ENCODE measurements around the gene NUP160.
"Not testable (repeated sequence)": the region's sequence is repeated elsewhere in the genome, so short reads cannot be mapped to it uniquely, and the experiment has no call there.

Gene NUP160

GRCh38 chr11:47879259-47880158 is 31.4 kb upstream of the NUP160 start:
- H3K9ac ChIP-seq (ENCODE audit: low read length in 2 of 2), result no peak overlapping the region
- H3K36me3 ChIP-seq (ENCODE audit: control insufficient read depth in 2 of 2, insufficient read depth in 2 of 2, low read length in 2 of 2), result no peaks in the 10 kb centered on the region
- H3K4me1 ChIP-seq (ENCODE audit: control insufficient read depth, insufficient read depth, low read length), result no peaks in the 10 kb centered on the region
- H3K4me3 ChIP-seq (ENCODE audit: low read length in 2 of 2), result no peak overlapping the region
- H3K27me3 ChIP-seq (ENCODE audit: control insufficient read depth in 1 of 2, insufficient read depth in 2 of 2, low read length in 2 of 2), result no peaks in the 10 kb centered on the region
- peaks cover 3 to 4% of the 10 kb centered on the region in 2 donors for H3K9me3 ChIP-seq (ENCODE audit: control insufficient read depth in 2 of 2, low read length in 2 of 2)
- no peak overlapping the region for H3K27ac ChIP-seq (ENCODE audit: low read length)

- not testable (repeated sequence) for H3K27me3 ChIP-seq (ENCODE audit: control insufficient read depth in 1 of 2, insufficient read depth in 2 of 2, low read length in 2 of 2); H3K4me3 ChIP-seq (ENCODE audit: low read length in 2 of 2); H3K36me3 ChIP-seq (ENCODE audit: control insufficient read depth in 2 of 2, insufficient read depth in 2 of 2, low read length in 2 of 2); H3K9me3 ChIP-seq (ENCODE audit: control insufficient read depth in 2 of 2, low read length in 2 of 2); H3K4me1 ChIP-seq (ENCODE audit: control insufficient read depth, insufficient read depth, low read length); H3K9ac ChIP-seq (ENCODE audit: low read length in 2 of 2); H3K27ac ChIP-seq (ENCODE audit: low read length)
These were observed 27.7 kb upstream of the NUP160 start for GRCh38 chr11:47875858-47876257.

- no peak overlapping the region for H3K4me3 ChIP-seq (ENCODE audit: low read length in 2 of 2)
- H3K4me1 ChIP-seq (ENCODE audit: control insufficient read depth, insufficient read depth, low read length), result no peaks in the 10 kb centered on the region
- no peaks in the 10 kb centered on the region for H3K27me3 ChIP-seq (ENCODE audit: control insufficient read depth in 1 of 2, insufficient read depth in 2 of 2, low read length in 2 of 2)
- no peak overlapping the region for H3K9ac ChIP-seq (ENCODE audit: low read length in 2 of 2)
- H3K27ac ChIP-seq (ENCODE audit: low read length), result no peak overlapping the region
- no peaks in the 10 kb centered on the region for H3K9me3 ChIP-seq (ENCODE audit: control insufficient read depth in 2 of 2, low read length in 2 of 2)
- no peaks in the 10 kb centered on the region for H3K36me3 ChIP-seq (ENCODE audit: control insufficient read depth in 2 of 2, insufficient read depth in 2 of 2, low read length in 2 of 2)
These were observed 22.3 kb upstream of the NUP160 start for GRCh38 chr11:47870404-47870803.

GRCh38 chr11:47869544-47870393 is 21.6 kb upstream of the NUP160 start:
- Histone ChIP-seq H3K36me3 (ENCODE audit: control insufficient read depth in 2 of 2, insufficient read depth in 2 of 2, low read length in 2 of 2) (no peaks in the 10 kb centered on the region), H3K27ac (ENCODE audit: low read length) (no peak overlapping the region), H3K4me3 (ENCODE audit: low read length in 2 of 2) (no peak overlapping the region), H3K4me1 (ENCODE audit: control insufficient read depth, insufficient read depth, low read length) (no peaks in the 10 kb centered on the region), H3K27me3 (ENCODE audit: control insufficient read depth in 1 of 2, insufficient read depth in 2 of 2, low read length in 2 of 2) (no peaks in the 10 kb centered on the region), H3K9ac (ENCODE audit: low read length in 2 of 2) (no peak overlapping the region), H3K9me3 (ENCODE audit: control insufficient read depth in 2 of 2, low read length in 2 of 2) (no peaks in the 10 kb centered on the region)

- Histone ChIP-seq H3K4me3 (ENCODE audit: low read length in 2 of 2) (no peak overlapping the region), H3K9ac (ENCODE audit: low read length in 2 of 2) (no peak overlapping the region), H3K4me1 (ENCODE audit: control insufficient read depth, insufficient read depth, low read length) (no peaks in the 10 kb centered on the region), H3K27ac (ENCODE audit: low read length) (no peak overlapping the region), H3K27me3 (ENCODE audit: control insufficient read depth in 1 of 2, insufficient read depth in 2 of 2, low read length in 2 of 2) (no peaks in the 10 kb centered on the region), H3K36me3 (ENCODE audit: control insufficient read depth in 2 of 2, insufficient read depth in 2 of 2, low read length in 2 of 2) (no peaks in the 10 kb centered on the region), H3K9me3 (ENCODE audit: control insufficient read depth in 2 of 2, low read length in 2 of 2) (no peaks in the 10 kb centered on the region)
These were observed 19.7 kb upstream of the NUP160 start for GRCh38 chr11:47867823-47868222.

GRCh38 chr11:47866892-47867291 is 18.7 kb upstream of the NUP160 start:
- H3K9ac ChIP-seq (ENCODE audit: low read length in 2 of 2); H3K36me3 ChIP-seq (ENCODE audit: control insufficient read depth in 2 of 2, insufficient read depth in 2 of 2, low read length in 2 of 2); H3K9me3 ChIP-seq (ENCODE audit: control insufficient read depth in 2 of 2, low read length in 2 of 2); H3K27me3 ChIP-seq (ENCODE audit: control insufficient read depth in 1 of 2, insufficient read depth in 2 of 2, low read length in 2 of 2); H3K4me3 ChIP-seq (ENCODE audit: low read length in 2 of 2); H3K27ac ChIP-seq (ENCODE audit: low read length); H3K4me1 ChIP-seq (ENCODE audit: control insufficient read depth, insufficient read depth, low read length): not testable (repeated sequence)

GRCh38 chr11:47864901-47865300 is 16.8 kb upstream of the NUP160 start:
- H3K27ac ChIP-seq (ENCODE audit: low read length), result no peak overlapping the region
- no peak overlapping the region for H3K4me3 ChIP-seq (ENCODE audit: low read length in 2 of 2)
- no peaks in the 10 kb centered on the region for H3K9me3 ChIP-seq (ENCODE audit: control insufficient read depth in 2 of 2, low read length in 2 of 2)
- H3K36me3 ChIP-seq (ENCODE audit: control insufficient read depth in 2 of 2, insufficient read depth in 2 of 2, low read length in 2 of 2), result no peaks in the 10 kb centered on the region
- H3K4me1 ChIP-seq (ENCODE audit: control insufficient read depth, insufficient read depth, low read length), result no peaks in the 10 kb centered on the region
- H3K9ac ChIP-seq (ENCODE audit: low read length in 2 of 2), result no peak overlapping the region
- no peaks in the 10 kb centered on the region for H3K27me3 ChIP-seq (ENCODE audit: control insufficient read depth in 1 of 2, insufficient read depth in 2 of 2, low read length in 2 of 2)

GRCh38 chr11:47863898-47864430 is 15.8 kb upstream of the NUP160 start:
- Histone ChIP-seq H3K27ac (ENCODE audit: low read length) (no peak overlapping the region), H3K4me3 (ENCODE audit: low read length in 2 of 2) (no peak overlapping the region), H3K9me3 (ENCODE audit: control insufficient read depth in 2 of 2, low read length in 2 of 2) (no peaks in the 10 kb centered on the region), H3K4me1 (ENCODE audit: control insufficient read depth, insufficient read depth, low read length) (no peaks in the 10 kb centered on the region), H3K9ac (ENCODE audit: low read length in 2 of 2) (no peak overlapping the region), H3K27me3 (ENCODE audit: control insufficient read depth in 1 of 2, insufficient read depth in 2 of 2, low read length in 2 of 2) (no peaks in the 10 kb centered on the region), H3K36me3 (ENCODE audit: control insufficient read depth in 2 of 2, insufficient read depth in 2 of 2, low read length in 2 of 2) (no peaks in the 10 kb centered on the region)

- Histone ChIP-seq H3K4me1 (ENCODE audit: control insufficient read depth, insufficient read depth, low read length) (no peaks in the 10 kb centered on the region), H3K27ac (ENCODE audit: low read length) (no peak overlapping the region), H3K4me3 (ENCODE audit: low read length in 2 of 2) (no peak overlapping the region), H3K27me3 (ENCODE audit: control insufficient read depth in 1 of 2, insufficient read depth in 2 of 2, low read length in 2 of 2) (no peaks in the 10 kb centered on the region), H3K9ac (ENCODE audit: low read length in 2 of 2) (no peak overlapping the region), H3K9me3 (ENCODE audit: control insufficient read depth in 2 of 2, low read length in 2 of 2) (no peaks in the 10 kb centered on the region), H3K36me3 (ENCODE audit: control insufficient read depth in 2 of 2, insufficient read depth in 2 of 2, low read length in 2 of 2) (no peaks in the 10 kb centered on the region)
These were observed 15.2 kb upstream of the NUP160 start for GRCh38 chr11:47863189-47863897.

- no peaks in the 10 kb centered on the region for H3K36me3 ChIP-seq (ENCODE audit: control insufficient read depth in 2 of 2, insufficient read depth in 2 of 2, low read length in 2 of 2)
- H3K27ac ChIP-seq (ENCODE audit: low read length), result no peak overlapping the region
- H3K4me1 ChIP-seq (ENCODE audit: control insufficient read depth, insufficient read depth, low read length), result no peaks in the 10 kb centered on the region
- H3K27me3 ChIP-seq (ENCODE audit: control insufficient read depth in 1 of 2, insufficient read depth in 2 of 2, low read length in 2 of 2), result no peaks in the 10 kb centered on the region
- no peaks in the 10 kb centered on the region for H3K9me3 ChIP-seq (ENCODE audit: control insufficient read depth in 2 of 2, low read length in 2 of 2)
- H3K9ac ChIP-seq (ENCODE audit: low read length in 2 of 2), result no peak overlapping the region
- no peak overlapping the region for H3K4me3 ChIP-seq (ENCODE audit: low read length in 2 of 2)
These were observed 13.6 kb upstream of the NUP160 start for GRCh38 chr11:47861728-47862127.
